Nephron progenitor cell (in vitro differentiated cells): ENCODE measurements around the gene NAPG.

ENCODE experiments used
- DNase-seq: peaks from one replicate; pipeline ENCODE4 v3.0.0; 2021
- H3K27ac Mint-ChIP-seq: 2 replicates; pipeline ENCODE4 v1.8.0; 2021; ENCODE audit warnings: mild to moderate bottlenecking, moderate library complexity, mixed read lengths
- H3K27me3 Mint-ChIP-seq: 2 replicates; pipeline ENCODE4 v1.8.0; 2021; ENCODE audit warnings: mild to moderate bottlenecking, low read depth, mixed read lengths; ENCODE audit not compliant: poor library complexity
- H3K36me3 Mint-ChIP-seq: 2 replicates; pipeline ENCODE4 v1.8.0; 2021; ENCODE audit warnings: low read depth, mixed read lengths
- H3K4me1 Mint-ChIP-seq: 2 replicates; pipeline ENCODE4 v1.8.0; 2021; ENCODE audit warnings: mixed read lengths
- H3K4me3 Mint-ChIP-seq: 2 replicates; pipeline ENCODE4 v1.8.0; 2021; ENCODE audit warnings: mild to moderate bottlenecking, moderate library complexity, mixed read lengths
- H3K9me3 Mint-ChIP-seq: 2 replicates; pipeline ENCODE4 v1.8.0; 2021; ENCODE audit warnings: mild to moderate bottlenecking, moderate library complexity, mixed read lengths
- CTCF ChIP-seq: fragments of 200-600 bp; sonication (generic); IDR thresholded peaks from 2 replicates; pipeline ENCODE4 v1.5.0; 2021; ENCODE audit warnings: antibody characterized with exemption

Gene NAPG

GRCh38 chr18:10525697-10526560 is at the start of gene NAPG:
Gene NAPG (plus strand): TSS chr18:10526027. CDS start chr18:10526103, 76 bp downstream.
- H3K27ac Mint-ChIP-seq = peak within 1 kb of the TSS; percentile 99
- peaks cover 48% of the 10 kb centered on the region for H3K4me1 Mint-ChIP-seq
- H3K4me3 Mint-ChIP-seq = peak within 1 kb of the TSS; percentile 95
- H3K36me3 Mint-ChIP-seq = no peaks in the 10 kb centered on the region
- H3K9me3 Mint-ChIP-seq = no peaks in the 10 kb centered on the region
- no peak for TF ChIP-seq CTCF
- peak; percentile 86 for DNase-seq
- H3K27me3 Mint-ChIP-seq = no peaks in the 10 kb centered on the region

GRCh38 chr18:10476338-10476791 is 49.5 kb upstream of the NAPG start:
- H3K4me1 Mint-ChIP-seq = peaks cover 61% of the 10 kb centered on the region
- no peak for DNase-seq
- H3K27me3 Mint-ChIP-seq = peaks cover 3% of the 10 kb centered on the region
- peaks cover 76% of the 10 kb centered on the region for H3K36me3 Mint-ChIP-seq
- peak overlapping the region; percentile 88 for H3K27ac Mint-ChIP-seq
- no peak overlapping the region for H3K4me3 Mint-ChIP-seq
- TF ChIP-seq CTCF = no peak
- no peaks in the 10 kb centered on the region for H3K9me3 Mint-ChIP-seq

GRCh38 chr18:10477121-10477862 is 48.5 kb upstream of the NAPG start:
- peaks cover 68% of the 10 kb centered on the region for H3K36me3 Mint-ChIP-seq
- H3K9me3 Mint-ChIP-seq = no peaks in the 10 kb centered on the region

GRCh38 chr18:10477863-10478260 is 48.0 kb upstream of the NAPG start:
- H3K4me3 Mint-ChIP-seq = no peak overlapping the region
- peaks cover 61% of the 10 kb centered on the region for H3K4me1 Mint-ChIP-seq
- H3K27ac Mint-ChIP-seq = no peak overlapping the region
- no peak for DNase-seq
- H3K9me3 Mint-ChIP-seq = no peaks in the 10 kb centered on the region
- TF ChIP-seq CTCF = no peak
- peaks cover 3% of the 10 kb centered on the region for H3K27me3 Mint-ChIP-seq
- H3K36me3 Mint-ChIP-seq = peaks cover 64% of the 10 kb centered on the region

More at GRCh38 chr18:10477121-10477862, 48.5 kb upstream of the NAPG start:
- Mint-ChIP-seq H3K27me3 (peaks cover 3% of the 10 kb centered on the region), H3K27ac (peak overlapping the region; percentile 29), H3K4me1 (peaks cover 64% of the 10 kb centered on the region), H3K4me3 (no peak overlapping the region)
- no peak for TF ChIP-seq CTCF
- DNase-seq = no peak

- H3K27ac Mint-ChIP-seq = peak overlapping the region; percentile 64
- H3K4me1 Mint-ChIP-seq = peaks cover 44% of the 10 kb centered on the region
- no peak for DNase-seq
- TF ChIP-seq CTCF = no peak
- H3K9me3 Mint-ChIP-seq = no peaks in the 10 kb centered on the region
- no peak overlapping the region for H3K4me3 Mint-ChIP-seq
- peaks cover 54% of the 10 kb centered on the region for H3K36me3 Mint-ChIP-seq
- H3K27me3 Mint-ChIP-seq = peaks cover 3% of the 10 kb centered on the region
These were observed 44.0 kb upstream of the NAPG start for GRCh38 chr18:10481831-10482230.
